ENCODE measurements around the gene RAD51B.

Gene RAD51B

GRCh38 chr14:68103853-68104252 lies 284.3 kb downstream of the RAD51B start:
- POLR2A ChIA-PET: no interaction called here
- Histone ChIP-seq H3K27ac (ENCODE audit: extremely low read depth, low read depth, low read length) (peak overlapping the region; percentile 66), H3K9me3 (ENCODE audit: control insufficient read depth, insufficient read depth, low read depth, low read length) (peaks cover 2% of the 10 kb centered on the region), H3K36me3 (ENCODE audit: control insufficient read depth in 2 of 2, insufficient read depth in 1 of 2, low read length in 2 of 2) (no peaks in the 10 kb centered on the region), H3K4me1 (ENCODE audit: control insufficient read depth, insufficient read depth, low read length) (peaks cover 25% of the 10 kb centered on the region), H3K4me3 (ENCODE audit: low read depth, low read length) (no peak overlapping the region)
- TF ChIP-seq ZFP41 (tag by site-specific recombination; IDR thresholded peaks at IDR 0.05; ENCODE audit: borderline replicate concordance) (no peak), KLF8 (tag by site-specific recombination; IDR thresholded peaks at IDR 0.05) (0 out of 2 replicates have a peak, but pooled peaks have one; percentile 29), KLF9 (tag by site-specific recombination; IDR thresholded peaks at IDR 0.05; ENCODE audit: low read depth) (no peak), ZNF324 (tag by site-specific recombination; IDR thresholded peaks at IDR 0.05) (no peak), PATZ1 (tag by site-specific recombination; IDR thresholded peaks at IDR 0.05) (no peak), PRDM4 (tag by site-specific recombination; IDR thresholded peaks at IDR 0.05) (0 out of 2 replicates have a peak, but pooled peaks have one; percentile 20), FEZF1 (tag by site-specific recombination; IDR thresholded peaks at IDR 0.05) (peak; percentile 12; the same call in 1 of the 2 replicates), REPIN1 (tag by site-specific recombination; IDR thresholded peaks at IDR 0.05; ENCODE audit: low read depth) (no peak), ZBTB20 (tag by site-specific recombination; IDR thresholded peaks at IDR 0.05) (no peak), ZNF169 (tag by site-specific recombination; IDR thresholded peaks at IDR 0.05) (no peak), ZNF529 (tag by site-specific recombination; IDR thresholded peaks at IDR 0.05; ENCODE audit: insufficient replicate concordance) (no peak), CTCF (tag by site-specific recombination; IDR thresholded peaks at IDR 0.05) (no peak), PRDM10 (tag by site-specific recombination; IDR thresholded peaks at IDR 0.05) (peak; percentile 53; the same call in 1 of the 2 replicates), GLIS1 (tag by site-specific recombination; IDR thresholded peaks at IDR 0.05) (0 out of 2 replicates have a peak, but pooled peaks have one; percentile 9)
- CTCF ChIA-PET: interaction anchor here (0.6 kb wide), 1 partner anchor 999 kb away, joined by 3 read pairs; no protein-coding TSS in a partner anchor

- POLR2A ChIA-PET: interaction anchor here (1.4 kb wide), 1 partner anchor 15 kb away, joined by 5 read pairs; no protein-coding TSS in a partner anchor
- Histone ChIP-seq H3K27ac (ENCODE audit: extremely low read depth, low read depth, low read length) (peak overlapping the region; percentile 66), H3K4me3 (ENCODE audit: low read depth, low read length) (no peak overlapping the region), H3K36me3 (ENCODE audit: control insufficient read depth in 2 of 2, insufficient read depth in 1 of 2, low read length in 2 of 2) (no peaks in the 10 kb centered on the region), H3K4me1 (ENCODE audit: control insufficient read depth, insufficient read depth, low read length) (peaks cover 31% of the 10 kb centered on the region), H3K9me3 (ENCODE audit: control insufficient read depth, insufficient read depth, low read depth, low read length) (peaks cover 2% of the 10 kb centered on the region)
- CTCF ChIA-PET: interaction anchor here (0.7 to 1.3 kb wide), 2 partner anchors 134 to 160 kb away, joined by 3 read pairs; no protein-coding TSS in a partner anchor
- TF ChIP-seq ZNF518A (tag by site-specific recombination; conservative IDR thresholded peaks at IDR 0.05; ENCODE audit: low read depth): no peak; the same call in 1 of the 2 replicates
- TF ChIP-seq ZNF513 (tag by site-specific recombination; IDR thresholded peaks at IDR 0.05): no peak
- no peak for TF ChIP-seq ZNF529 (tag by site-specific recombination; IDR thresholded peaks at IDR 0.05; ENCODE audit: insufficient replicate concordance)
- TF ChIP-seq ZNF785 (tag by site-specific recombination; IDR thresholded peaks at IDR 0.05): no peak
Observed at GRCh38 chr14:68104518-68104917, 284.9 kb downstream of the RAD51B start.

All from HEK293 (cell line).